Activated T-helper 2 cell treated with anti-CD3 and anti-CD28 coated beads, Interferon-gamma antibody, Interleukin-2, Interleukin-4, amounts not matched to agents 10 μg/mL and 5 μg/mL and 100 μg/mL, durations not matched to agents 14 hours and 24 hours and 36 hours (primary cell): Measurements from ENCODE around the gene RIT1. TPM values are rescaled to one million over a fixed set of nuclear protein-coding genes. Genes with fewer than 3 reads are reported as not detected.
A peak's percentile ranks its signal among the peaks of the same experiment; 100 is the strongest.
"Not testable (repeated sequence)": the region's sequence is repeated elsewhere in the genome, so short reads cannot be mapped to it uniquely, and the experiment has no call there.

ENCODE experiments used
- DNase-seq: peaks from one replicate; pipeline ENCODE4 v3.0.0; 2021; ENCODE audit warnings: low spot score
- H3K27ac Mint-ChIP-seq: one replicate; pipeline ENCODE4 v1.8.0; 2021; ENCODE audit warnings: mixed read lengths
- H3K27me3 Mint-ChIP-seq: one replicate; pipeline ENCODE4 v1.8.0; 2021; ENCODE audit warnings: low read depth, mixed read lengths
- H3K36me3 Mint-ChIP-seq: one replicate; pipeline ENCODE4 v1.8.0; 2021; ENCODE audit warnings: low read depth, mixed read lengths
- H3K4me1 Mint-ChIP-seq: one replicate; pipeline ENCODE4 v1.8.0; 2021; ENCODE audit warnings: low read depth, mixed read lengths
- H3K4me3 Mint-ChIP-seq: one replicate; pipeline ENCODE4 v1.8.0; 2021; ENCODE audit warnings: low read depth, mild to moderate bottlenecking, moderate library complexity, mixed read lengths
- H3K9me3 Mint-ChIP-seq: one replicate; pipeline ENCODE4 v1.8.0; 2021; ENCODE audit warnings: mixed read lengths
- intact Hi-C: fragments of 100-400 bp; cut with micrococcal nuclease; formaldehyde crosslinking; loops from one replicate; pipeline ENCODE4 v1.15.1; 2023
- total RNA-seq: library from RNA; stranded (reverse); gene quantifications from 2 replicates; pipeline ENCODE4 v1.2.3, GENCODE V29; 2022

The RIT1 gene
- total RNA-seq, 1 donor from 2014 or later, result 20.0 TPM

DNA sequence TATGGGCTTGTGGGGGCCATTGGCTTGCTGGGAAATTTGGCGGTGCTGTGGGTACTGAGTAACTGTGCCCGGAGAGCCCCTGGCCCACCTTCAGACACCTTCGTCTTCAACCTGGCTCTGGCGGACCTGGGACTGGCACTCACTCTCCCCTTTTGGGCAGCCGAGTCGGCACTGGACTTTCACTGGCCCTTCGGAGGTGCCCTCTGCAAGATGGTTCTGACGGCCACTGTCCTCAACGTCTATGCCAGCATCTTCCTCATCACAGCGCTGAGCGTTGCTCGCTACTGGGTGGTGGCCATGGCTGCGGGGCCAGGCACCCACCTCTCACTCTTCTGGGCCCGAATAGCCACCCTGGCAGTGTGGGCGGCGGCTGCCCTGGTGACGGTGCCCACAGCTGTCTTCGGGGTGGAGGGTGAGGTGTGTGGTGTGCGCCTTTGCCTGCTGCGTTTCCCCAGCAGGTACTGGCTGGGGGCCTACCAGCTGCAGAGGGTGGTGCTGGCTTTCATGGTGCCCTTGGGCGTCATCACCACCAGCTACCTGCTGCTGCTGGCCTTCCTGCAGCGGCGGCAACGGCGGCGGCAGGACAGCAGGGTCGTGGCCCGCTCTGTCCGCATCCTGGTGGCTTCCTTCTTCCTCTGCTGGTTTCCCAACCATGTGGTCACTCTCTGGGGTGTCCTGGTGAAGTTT is 30.8 kb upstream of the RIT1 start:
- Mint-ChIP-seq H3K27me3 (no peaks in the 10 kb centered on the region), H3K36me3 (peaks cover 26% of the 10 kb centered on the region), H3K27ac (peak overlapping the region; percentile 83), H3K4me3 (no peak overlapping the region), H3K9me3 (no peaks in the 10 kb centered on the region), H3K4me1 (peaks cover 47% of the 10 kb centered on the region)
- DNase-seq, result no peak
- intact Hi-C loops, result no loop called here

DNA sequence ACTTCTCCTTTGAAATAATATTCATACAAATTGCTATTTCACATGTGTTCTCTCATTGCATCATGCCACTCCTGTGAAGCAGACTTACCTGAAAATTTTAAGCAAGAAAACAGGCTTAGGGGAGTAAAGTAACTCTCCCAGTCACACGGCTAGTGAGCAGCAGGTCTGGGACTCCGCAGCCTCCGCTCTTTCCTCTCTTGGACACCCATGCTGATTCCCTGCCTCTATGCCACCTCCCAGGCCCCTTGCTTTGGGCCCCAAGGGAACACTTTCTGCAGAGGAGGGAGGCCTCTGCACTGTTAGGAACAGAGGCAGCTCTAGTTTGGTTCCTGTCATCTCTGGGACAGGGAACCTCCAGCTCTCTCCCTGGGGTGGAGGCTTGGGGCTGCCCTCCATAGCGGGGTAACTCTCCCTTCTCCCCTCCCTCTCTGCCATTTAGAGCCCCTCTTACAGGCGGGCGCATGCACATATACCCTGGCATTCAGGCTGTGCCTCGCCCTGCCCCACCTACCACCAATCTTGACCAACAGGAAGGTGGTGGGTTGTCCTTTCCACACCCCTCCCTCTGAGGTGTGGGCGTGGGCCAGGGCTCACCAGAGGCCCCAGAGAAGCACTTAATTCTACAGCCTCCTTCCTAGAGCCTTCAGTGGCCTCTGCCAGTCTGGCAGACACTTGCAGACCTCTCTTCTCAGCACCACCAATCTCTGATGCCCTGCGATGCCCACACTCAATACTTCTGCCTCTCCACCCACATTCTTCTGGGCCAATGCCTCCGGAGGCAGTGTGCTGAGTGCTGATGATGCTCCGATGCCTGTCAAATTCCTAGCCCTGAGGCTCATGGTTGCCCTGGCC is 30.1 kb upstream of the RIT1 start, which contains the start of gene RXFP4:
Gene RXFP4, plus strand, starts transcription at position 646 of the 852 bp plus-strand sequence. Its CDS starts 72 bp downstream, at position 718.
- Mint-ChIP-seq H3K4me3 (no peak within 1 kb of the TSS), H3K27me3 (no peaks in the 10 kb centered on the region), H3K4me1 (peaks cover 39% of the 10 kb centered on the region), H3K27ac (peak within 1 kb of the TSS; percentile 83), H3K36me3 (peaks cover 18% of the 10 kb centered on the region), H3K9me3 (no peaks in the 10 kb centered on the region)
- no peak for DNase-seq
- intact Hi-C loops, result no loop called here

DNA sequence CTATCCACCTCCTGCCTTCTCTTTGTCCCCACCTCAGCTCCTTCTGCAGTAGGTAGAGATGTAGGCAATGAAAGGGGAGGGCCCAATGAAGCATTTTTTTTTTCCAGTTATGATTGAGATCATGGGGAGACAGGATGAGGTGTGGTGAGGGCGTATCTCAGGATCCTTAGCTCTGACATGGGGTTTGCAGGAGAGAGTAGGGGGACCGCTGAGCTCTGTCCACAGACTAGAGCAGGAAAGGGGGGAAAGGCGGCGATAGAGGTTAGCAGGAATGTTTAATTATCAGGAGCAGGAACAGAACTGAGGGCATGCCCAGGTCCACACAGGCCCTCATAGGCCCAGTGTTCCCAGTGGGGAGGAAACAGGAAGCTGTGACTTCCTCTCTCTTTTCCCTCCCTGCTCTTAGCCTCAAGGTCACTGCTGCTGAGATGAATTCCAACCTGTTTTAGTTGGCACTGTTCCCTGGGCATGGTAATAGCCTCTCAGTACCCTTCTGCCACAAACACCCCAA is 29.4 kb upstream of the RIT1 start:
- intact Hi-C loops, result no loop called here
- H3K4me3 Mint-ChIP-seq, result no peak overlapping the region
- H3K36me3 Mint-ChIP-seq, result peaks cover 15% of the 10 kb centered on the region
- peaks cover 35% of the 10 kb centered on the region for H3K4me1 Mint-ChIP-seq
- no peaks in the 10 kb centered on the region for H3K9me3 Mint-ChIP-seq
- no peak for DNase-seq
- H3K27ac Mint-ChIP-seq, result peak overlapping the region; percentile 83
- no peaks in the 10 kb centered on the region for H3K27me3 Mint-ChIP-seq

DNA sequence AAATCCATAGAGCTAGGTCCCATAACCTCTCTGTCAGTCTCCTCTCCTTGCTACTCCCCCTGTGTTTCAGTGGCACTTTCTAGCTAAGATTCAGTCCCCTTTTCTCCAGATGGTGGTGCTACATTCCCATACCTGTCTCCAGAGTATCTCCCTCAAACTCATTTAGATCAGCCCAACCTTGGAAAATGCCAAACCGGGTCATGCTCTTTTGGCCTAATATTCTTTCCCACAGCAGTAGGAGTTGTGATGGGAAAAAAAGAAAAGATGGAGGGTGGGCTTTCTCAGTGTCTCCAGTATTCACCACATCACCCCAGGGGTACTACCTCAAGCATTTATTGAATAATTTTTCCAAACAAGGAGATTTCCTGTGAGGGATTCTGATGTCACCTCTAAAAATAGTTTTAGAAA is 27.1 kb upstream of the RIT1 start:
- no peak overlapping the region for H3K4me3 Mint-ChIP-seq

DNA sequence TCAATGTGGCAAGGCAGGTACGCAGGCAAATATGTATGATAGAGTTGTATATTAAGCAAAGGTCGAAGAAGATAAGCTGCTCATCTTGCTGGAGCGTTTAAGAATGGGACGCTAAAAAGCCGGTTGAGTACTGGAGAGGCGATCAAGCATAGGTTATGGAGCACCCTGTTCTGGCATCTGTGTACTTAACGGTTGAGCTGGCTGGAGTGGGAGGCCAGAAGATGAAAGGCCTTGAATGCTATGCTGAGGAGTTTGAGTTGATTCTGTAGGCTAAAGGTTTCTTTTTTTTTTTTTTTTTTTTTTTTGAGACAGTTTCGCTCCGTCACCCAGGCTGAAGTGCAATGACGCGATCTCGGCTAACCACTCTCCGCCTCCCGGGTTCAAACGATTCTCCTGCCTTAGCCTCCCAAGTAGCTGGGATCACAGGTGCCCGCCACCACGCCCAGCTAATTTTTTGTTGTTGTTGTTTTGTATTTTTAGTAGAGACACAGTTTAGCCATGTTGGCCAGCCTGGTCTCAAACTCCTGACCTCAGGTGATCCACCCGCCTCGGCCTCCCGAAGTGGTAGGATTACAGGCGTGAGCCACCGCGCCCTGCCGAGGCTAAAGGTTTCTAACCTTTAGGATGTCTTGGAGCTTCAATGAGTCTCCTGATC is 23.9 kb upstream of the RIT1 start:
- Mint-ChIP-seq H3K4me1 (peaks cover 26% of the 10 kb centered on the region), H3K4me3 (no peak overlapping the region), H3K36me3 (peaks cover 25% of the 10 kb centered on the region), H3K27ac (peak overlapping the region; percentile 58), H3K9me3 (no peaks in the 10 kb centered on the region), H3K27me3 (no peaks in the 10 kb centered on the region)
- no peak for DNase-seq
- intact Hi-C loops, result loop anchor here (1.0 kb wide), 3 partner anchors 42 to 119 kb away; partner anchors contain the start of gene LAMTOR2

More for the DNA sequence above, 27.1 kb upstream of the RIT1 start:
- peaks cover 29% of the 10 kb centered on the region for H3K4me1 Mint-ChIP-seq
- H3K27ac Mint-ChIP-seq, result peak overlapping the region; percentile 6
- no peaks in the 10 kb centered on the region for H3K9me3 Mint-ChIP-seq
- intact Hi-C loops, result loop anchor here (1.0 to 2.0 kb wide), 2 partner anchors 51 to 129 kb away; no protein-coding TSS in a partner anchor
- H3K36me3 Mint-ChIP-seq, result peaks cover 6% of the 10 kb centered on the region
- H3K27me3 Mint-ChIP-seq, result no peaks in the 10 kb centered on the region
- no peak for DNase-seq

DNA sequence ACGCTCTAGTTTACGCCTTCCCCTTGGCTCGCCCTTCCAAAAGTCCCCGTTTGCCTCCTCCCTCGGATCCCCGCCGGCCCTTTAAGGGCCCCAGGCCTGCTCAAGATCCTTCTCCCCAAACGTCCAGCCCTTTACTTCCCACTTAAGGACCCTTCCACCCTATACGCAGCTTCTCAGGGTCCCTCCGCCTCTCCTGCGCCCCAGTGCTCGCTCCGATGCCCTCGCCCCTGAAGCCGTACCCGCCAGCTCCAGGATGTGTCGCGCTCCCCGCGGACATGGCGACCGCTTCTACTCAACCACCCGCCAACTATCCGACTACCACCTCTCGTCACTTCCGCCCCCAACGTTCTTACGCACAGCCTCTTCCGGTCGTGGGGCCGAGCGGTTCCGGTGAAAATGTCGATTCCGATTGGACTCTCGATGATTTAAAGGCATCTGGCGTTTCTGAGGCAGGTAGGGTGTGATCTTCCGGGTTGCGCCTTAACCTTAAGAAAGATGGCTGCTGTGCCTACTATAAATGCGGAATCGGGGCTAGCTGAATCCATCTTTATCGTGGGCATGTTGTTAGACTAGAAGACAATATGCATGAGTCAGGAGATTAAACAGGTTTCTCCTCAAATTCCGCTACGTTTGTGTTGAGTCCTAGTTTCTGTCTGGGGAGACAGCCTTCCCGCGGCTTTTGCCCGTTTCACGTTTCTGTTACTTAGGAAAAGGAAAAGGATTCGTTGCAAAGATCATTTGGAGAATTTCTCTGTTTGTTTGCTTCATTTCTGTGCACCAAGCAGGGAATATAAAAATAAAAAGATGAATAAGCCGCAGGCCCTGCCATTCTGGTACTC is 23.2 kb upstream of the RIT1 start, which contains the start of gene KHDC4:
Gene KHDC4, minus strand, starts transcription at position 317 of the 839 bp plus-strand sequence. Its CDS starts 40 bp downstream, at position 277.
- no peaks in the 10 kb centered on the region for H3K27me3 Mint-ChIP-seq
- peaks cover 28% of the 10 kb centered on the region for H3K4me1 Mint-ChIP-seq
- H3K4me3 Mint-ChIP-seq, result no peak within 1 kb of the TSS
- H3K9me3 Mint-ChIP-seq, result no peaks in the 10 kb centered on the region
- DNase-seq, result peak; percentile 96
- peak within 1 kb of the TSS; percentile 58 for H3K27ac Mint-ChIP-seq
- peaks cover 29% of the 10 kb centered on the region for H3K36me3 Mint-ChIP-seq
- intact Hi-C loops, result loop anchor here (1.0 kb wide), 3 partner anchors 43 to 120 kb away; partner anchors contain the start of gene LAMTOR2

DNA sequence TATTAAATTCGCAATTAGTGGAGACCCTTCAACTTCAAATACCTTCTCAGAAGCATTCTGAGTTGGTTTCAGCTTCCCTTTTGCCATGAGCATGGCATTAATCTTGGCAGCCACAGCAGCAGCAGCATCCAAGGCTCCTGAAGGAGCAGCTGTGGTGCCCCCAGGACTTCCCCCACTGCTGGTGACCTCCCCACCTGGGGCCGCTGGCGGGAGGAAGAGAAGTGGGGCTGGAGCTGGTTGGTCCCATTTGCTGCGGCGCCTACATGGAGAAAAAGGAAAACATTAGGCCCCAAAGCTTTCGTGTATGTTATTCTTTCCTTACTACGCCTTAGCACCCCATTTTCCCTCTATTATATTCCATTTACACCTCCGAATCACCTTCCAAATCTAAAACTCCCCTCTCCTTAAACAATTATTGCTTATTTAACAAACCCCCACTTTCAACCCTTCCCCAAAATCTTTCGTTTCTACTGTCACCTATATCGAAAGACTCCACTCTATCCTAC is 22.5 kb upstream of the RIT1 start:
- intact Hi-C loops, result loop anchor here (1.0 kb wide), 3 partner anchors 44 to 121 kb away; partner anchors contain the start of gene LAMTOR2
- Mint-ChIP-seq H3K27me3 (no peaks in the 10 kb centered on the region), H3K4me1 (peaks cover 32% of the 10 kb centered on the region), H3K27ac (no peak overlapping the region), H3K4me3 (no peak overlapping the region), H3K9me3 (no peaks in the 10 kb centered on the region), H3K36me3 (peaks cover 36% of the 10 kb centered on the region)
- DNase-seq, result no peak

DNA sequence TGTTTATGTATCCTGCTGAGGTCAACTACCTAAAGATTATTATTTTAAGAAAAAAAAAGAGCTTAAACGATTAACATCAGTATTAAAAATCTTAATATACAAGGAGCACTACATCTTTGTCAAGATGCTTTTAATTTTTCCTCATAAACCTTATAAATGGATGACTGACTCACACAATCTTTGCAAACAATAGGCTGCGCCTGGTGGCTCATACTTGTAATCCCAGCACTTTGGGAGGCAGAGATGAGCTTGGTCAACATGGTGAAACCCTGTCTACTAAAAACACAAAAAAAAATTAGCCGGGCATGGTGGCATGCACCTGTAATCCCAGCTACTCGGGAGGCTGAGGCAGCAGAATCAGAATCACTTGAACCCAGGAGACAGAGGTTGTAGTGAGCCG is 21.3 kb upstream of the RIT1 start:
- peak overlapping the region; percentile 68 for H3K4me3 Mint-ChIP-seq
- peak overlapping the region; percentile 42 for H3K27ac Mint-ChIP-seq
- no peaks in the 10 kb centered on the region for H3K27me3 Mint-ChIP-seq
- no peak for DNase-seq
- no peaks in the 10 kb centered on the region for H3K9me3 Mint-ChIP-seq
- peaks cover 28% of the 10 kb centered on the region for H3K4me1 Mint-ChIP-seq
- peaks cover 48% of the 10 kb centered on the region for H3K36me3 Mint-ChIP-seq
- intact Hi-C loops, result no loop called here

DNA sequence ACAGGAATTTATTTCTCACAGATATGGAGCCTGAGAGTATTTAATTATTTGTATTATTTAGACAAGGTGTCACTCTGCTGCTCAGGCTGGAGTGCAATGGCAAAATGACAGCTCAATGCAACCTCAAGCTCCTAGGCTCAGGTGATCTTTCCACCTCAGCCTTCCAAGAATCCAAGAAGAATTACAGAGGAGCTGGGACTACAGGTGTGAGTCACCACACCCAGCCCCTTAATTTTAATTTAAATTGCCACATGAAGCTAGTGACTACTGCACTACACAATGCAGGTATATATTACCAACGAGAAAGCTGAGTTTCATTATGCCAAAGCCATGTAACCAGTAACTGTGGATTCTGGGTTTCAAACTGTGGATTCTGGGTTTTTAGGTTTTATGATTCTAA is 20.9 kb upstream of the RIT1 start:
- peaks cover 52% of the 10 kb centered on the region for H3K36me3 Mint-ChIP-seq
- no peaks in the 10 kb centered on the region for H3K9me3 Mint-ChIP-seq
- H3K27me3 Mint-ChIP-seq, result no peaks in the 10 kb centered on the region
- H3K4me3 Mint-ChIP-seq, result peak overlapping the region; percentile 68
- no peak for DNase-seq
- intact Hi-C loops, result no loop called here
- peaks cover 28% of the 10 kb centered on the region for H3K4me1 Mint-ChIP-seq
- peak overlapping the region; percentile 42 for H3K27ac Mint-ChIP-seq

DNA sequence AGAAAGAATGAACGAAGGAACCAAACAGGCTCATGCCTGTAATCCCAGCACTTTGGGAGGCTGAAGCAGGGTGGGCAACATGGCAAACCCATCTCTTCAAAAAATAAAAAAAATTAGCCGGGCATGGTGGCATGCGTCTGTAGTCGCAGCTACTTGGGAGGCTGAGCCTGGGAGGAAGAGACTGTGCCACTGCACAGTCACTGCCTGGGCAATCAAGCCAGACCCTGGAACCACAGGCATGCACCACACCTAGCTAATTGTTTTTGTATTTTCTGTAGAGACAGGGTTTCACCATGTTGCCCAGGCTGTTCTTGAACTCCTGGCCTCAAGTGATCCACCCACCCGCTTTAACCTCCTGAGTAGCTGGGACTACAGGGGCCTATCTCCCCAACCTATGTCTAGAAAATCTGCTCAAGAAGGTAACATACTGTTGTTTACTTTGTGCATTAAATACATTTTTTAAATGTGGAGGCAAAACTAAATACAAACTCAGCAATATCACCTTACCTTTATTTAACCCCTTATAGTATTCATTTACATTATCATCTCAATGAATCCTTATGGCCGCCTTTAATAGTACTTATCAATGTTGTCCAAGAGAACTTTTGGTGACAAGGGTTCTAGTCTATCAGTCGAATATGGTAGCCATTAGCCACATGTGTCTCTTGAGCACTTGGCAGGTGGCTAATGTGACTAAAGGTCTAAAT is 20.3 kb upstream of the RIT1 start:
- Mint-ChIP-seq H3K27ac (no peak overlapping the region), H3K9me3 (no peaks in the 10 kb centered on the region), H3K4me3 (peak overlapping the region; percentile 70), H3K36me3 (peaks cover 58% of the 10 kb centered on the region), H3K4me1 (peaks cover 28% of the 10 kb centered on the region), H3K27me3 (no peaks in the 10 kb centered on the region)
- intact Hi-C loops, result no loop called here
- DNase-seq, result no peak

DNA sequence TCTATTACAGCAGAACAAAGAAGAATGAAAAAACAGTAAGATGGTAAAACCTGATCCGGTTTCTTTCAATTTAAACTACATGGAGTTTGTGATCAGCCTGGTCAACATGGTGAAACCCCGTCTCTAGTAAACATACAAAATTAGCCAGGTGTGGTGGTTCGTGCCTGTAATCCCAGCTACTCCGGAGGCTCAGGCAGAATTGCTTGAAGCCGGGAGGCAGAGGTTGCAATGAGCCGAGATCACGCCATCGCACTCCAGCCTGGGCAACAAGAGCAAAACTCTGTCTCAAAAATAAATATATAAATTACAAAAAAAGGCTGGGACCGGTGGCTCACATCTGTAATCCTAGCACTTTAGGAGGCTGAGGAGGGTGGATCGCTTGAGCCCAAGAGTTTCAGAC is 19.6 kb upstream of the RIT1 start:
- H3K27me3 Mint-ChIP-seq, DNase-seq, H3K9me3 Mint-ChIP-seq, intact Hi-C loops, H3K27ac Mint-ChIP-seq: not testable (repeated sequence)
- H3K4me3 Mint-ChIP-seq, result peak overlapping the region; percentile 70
- peaks cover 28% of the 10 kb centered on the region for H3K4me1 Mint-ChIP-seq
- peaks cover 65% of the 10 kb centered on the region for H3K36me3 Mint-ChIP-seq
